AG04450 (cell line): ENCODE measurements around the gene PPP2R2B. TPM values are rescaled to one million over a fixed set of nuclear protein-coding genes. Genes with fewer than 3 reads are reported as not detected.

Experiments used
- CTCF ChIA-PET: fragments of 300-600, 350-600 bp; formaldehyde crosslinking; extraction: SDS; loops from one replicate; lab custom pipeline; 2022; ENCODE audit warnings: antibody characterized with exemption, inconsistent platforms; lab: Charles Lee
- POLR2A ChIA-PET: fragments of 350-600 bp; formaldehyde crosslinking; extraction: SDS; loops from one replicate; lab custom pipeline; 2021; ENCODE audit warnings: antibody characterized with exemption, inconsistent platforms; lab: Yijun Ruan, JAX
- DNase-seq: peaks from one replicate; pipeline ENCODE4 v3.0.0-alpha.2; 2011; ENCODE audit warnings: low read depth, low spot score
- H3K27ac ChIP-seq: one replicate; pipeline ENCODE4 v1.5.1; 2012; ENCODE audit warnings: low read depth, low read length, control low read depth
- H3K27me3 ChIP-seq: one replicate; pipeline ENCODE4 v1.6.0; 2012; ENCODE audit warnings: low read length; ENCODE audit not compliant: control insufficient read depth, insufficient read depth
- H3K4me3 ChIP-seq: 2 replicates; pipeline ENCODE4 v1.5.1; 2011; ENCODE audit warnings: mild to moderate bottlenecking, low read depth, low read length, control low read depth
- H3K9me3 ChIP-seq: 2 replicates; pipeline ENCODE4 v1.5.1; 2012; ENCODE audit warnings: low read length; ENCODE audit not compliant: control insufficient read depth, insufficient read depth
- polyA plus RNA-seq: library from polyadenylated mRNA; depleted of rRNA; stranded (reverse); fragments of >200 nt; gene quantifications from 2 replicates; pipeline ENCODE4 v1.2.3, GENCODE V29; 2011
- TF ChIP-seq, protein P1 (sequence below): IDR thresholded peaks from 2 replicates; pipeline ENCODE4 v1.5.1; 2011; ENCODE audit warnings: low read depth, low read length, control low read depth, inconsistent platforms

Gene PPP2R2B
- polyA plus RNA-seq, 1 experiment = not detected

- TF ChIP-seq, protein P1, sequence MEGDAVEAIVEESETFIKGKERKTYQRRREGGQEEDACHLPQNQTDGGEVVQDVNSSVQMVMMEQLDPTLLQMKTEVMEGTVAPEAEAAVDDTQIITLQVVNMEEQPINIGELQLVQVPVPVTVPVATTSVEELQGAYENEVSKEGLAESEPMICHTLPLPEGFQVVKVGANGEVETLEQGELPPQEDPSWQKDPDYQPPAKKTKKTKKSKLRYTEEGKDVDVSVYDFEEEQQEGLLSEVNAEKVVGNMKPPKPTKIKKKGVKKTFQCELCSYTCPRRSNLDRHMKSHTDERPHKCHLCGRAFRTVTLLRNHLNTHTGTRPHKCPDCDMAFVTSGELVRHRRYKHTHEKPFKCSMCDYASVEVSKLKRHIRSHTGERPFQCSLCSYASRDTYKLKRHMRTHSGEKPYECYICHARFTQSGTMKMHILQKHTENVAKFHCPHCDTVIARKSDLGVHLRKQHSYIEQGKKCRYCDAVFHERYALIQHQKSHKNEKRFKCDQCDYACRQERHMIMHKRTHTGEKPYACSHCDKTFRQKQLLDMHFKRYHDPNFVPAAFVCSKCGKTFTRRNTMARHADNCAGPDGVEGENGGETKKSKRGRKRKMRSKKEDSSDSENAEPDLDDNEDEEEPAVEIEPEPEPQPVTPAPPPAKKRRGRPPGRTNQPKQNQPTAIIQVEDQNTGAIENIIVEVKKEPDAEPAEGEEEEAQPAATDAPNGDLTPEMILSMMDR = no peak
- Histone ChIP-seq H3K9me3 (peaks cover 3% of the 10 kb centered on the region; the same call in 1 of the 2 replicates), H3K27me3 (no peaks in the 10 kb centered on the region), H3K27ac (no peak overlapping the region), H3K4me3 (no peak overlapping the region)
- ChIA-PET CTCF (no interaction called here), POLR2A (no interaction called here)
- no peak for DNase-seq
These were observed 10.6 kb upstream of the PPP2R2B start for GRCh38 chr5:146889169-146889568.

GRCh38 chr5:146888351-146888978 lies 9.9 kb upstream of the PPP2R2B start:
- H3K9me3 ChIP-seq = peaks cover 3% of the 10 kb centered on the region; the same call in 1 of the 2 replicates
- no peaks in the 10 kb centered on the region for H3K27me3 ChIP-seq
- H3K27ac ChIP-seq = no peak overlapping the region
- H3K4me3 ChIP-seq = no peak overlapping the region
- CTCF ChIA-PET = interaction anchor here (0.7 kb wide), 1 partner anchor 14 kb away, joined by 5 read pairs; no protein-coding TSS in a partner anchor
- POLR2A ChIA-PET = no interaction called here
- DNase-seq = no peak
- TF ChIP-seq, protein P1 = no peak

DNA sequence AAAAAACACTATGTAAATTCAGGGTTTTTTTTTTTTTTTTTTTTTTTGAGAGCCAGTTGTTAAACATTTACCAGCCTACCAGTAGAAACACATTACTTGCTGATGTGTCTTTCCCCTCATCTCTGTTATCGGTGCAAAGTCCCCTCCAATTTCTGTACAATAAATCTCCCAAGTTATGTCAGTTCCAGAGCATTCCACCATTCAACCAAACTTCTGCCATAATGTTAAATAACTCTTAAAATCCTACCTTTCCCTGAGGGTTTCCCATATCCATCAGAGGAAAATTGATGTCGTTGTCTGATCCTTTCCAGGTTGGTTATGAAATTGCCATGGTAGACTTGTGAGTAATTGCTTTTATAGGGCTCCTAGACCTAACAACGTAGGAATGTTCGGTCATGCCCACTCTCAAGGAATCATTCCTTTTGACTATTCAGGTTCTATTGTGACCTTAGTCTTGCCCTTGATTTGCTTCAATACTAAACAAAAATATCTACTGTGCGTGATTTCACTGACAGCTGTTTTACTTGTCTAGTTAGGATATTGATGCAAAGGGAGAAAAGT lies 5.6 kb upstream of the PPP2R2B start:
- Histone ChIP-seq H3K4me3 (no peak overlapping the region), H3K9me3 (peaks cover 3% of the 10 kb centered on the region; the same call in 1 of the 2 replicates), H3K27me3 (peaks cover 6% of the 10 kb centered on the region), H3K27ac (no peak overlapping the region)
- CTCF ChIA-PET = no interaction called here
- DNase-seq = no peak
- TF ChIP-seq, protein P1 = no peak
- POLR2A ChIA-PET = no interaction called here

GRCh38 chr5:146883511-146883910 lies 5.0 kb upstream of the PPP2R2B start:
- DNase-seq = no peak
- no peak overlapping the region for H3K4me3 ChIP-seq
- POLR2A ChIA-PET = no interaction called here
- TF ChIP-seq, protein P1 = no peak
- H3K9me3 ChIP-seq = peaks cover 3% of the 10 kb centered on the region; the same call in 1 of the 2 replicates
- peaks cover 11% of the 10 kb centered on the region for H3K27me3 ChIP-seq
- CTCF ChIA-PET = no interaction called here
- H3K27ac ChIP-seq = no peak overlapping the region

DNA sequence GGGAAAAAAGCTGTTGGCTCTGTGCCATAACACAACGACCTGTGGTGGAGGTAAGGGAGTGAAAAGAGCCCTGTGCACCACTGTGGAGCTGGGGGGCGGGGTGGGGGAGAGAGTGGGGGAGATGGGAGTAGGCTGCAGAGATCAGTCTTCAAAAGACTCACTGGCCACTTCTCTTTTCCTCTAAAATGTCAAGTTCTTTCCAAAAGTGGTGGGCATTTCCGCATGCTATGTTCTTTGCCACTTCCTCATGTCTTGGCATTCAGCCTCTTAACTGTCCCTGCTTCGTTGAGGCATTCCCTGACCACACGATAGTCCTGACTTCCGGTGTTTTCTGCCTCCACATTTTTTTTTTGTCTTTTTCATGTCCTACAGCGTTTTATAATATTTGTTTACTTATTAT lies 2.4 kb upstream of the PPP2R2B start:
- no peak for DNase-seq
- Histone ChIP-seq H3K4me3 (no peak overlapping the region), H3K27me3 (peaks cover 20% of the 10 kb centered on the region), H3K27ac (no peak overlapping the region), H3K9me3 (peaks cover 2% of the 10 kb centered on the region; the same call in 1 of the 2 replicates)
- POLR2A ChIA-PET = no interaction called here
- TF ChIP-seq, protein P1 = no peak
- CTCF ChIA-PET = interaction anchor here (0.6 to 0.7 kb wide), 2 partner anchors 340 to 882 kb away, joined by 3 read pairs; no protein-coding TSS in a partner anchor
